ENCODE results near the gene KRTAP10-1.
"Not testable (repeated sequence)": the region's sequence is repeated elsewhere in the genome, so short reads cannot be mapped to it uniquely, and the experiment has no call there.

Gene KRTAP10-1

DNA sequence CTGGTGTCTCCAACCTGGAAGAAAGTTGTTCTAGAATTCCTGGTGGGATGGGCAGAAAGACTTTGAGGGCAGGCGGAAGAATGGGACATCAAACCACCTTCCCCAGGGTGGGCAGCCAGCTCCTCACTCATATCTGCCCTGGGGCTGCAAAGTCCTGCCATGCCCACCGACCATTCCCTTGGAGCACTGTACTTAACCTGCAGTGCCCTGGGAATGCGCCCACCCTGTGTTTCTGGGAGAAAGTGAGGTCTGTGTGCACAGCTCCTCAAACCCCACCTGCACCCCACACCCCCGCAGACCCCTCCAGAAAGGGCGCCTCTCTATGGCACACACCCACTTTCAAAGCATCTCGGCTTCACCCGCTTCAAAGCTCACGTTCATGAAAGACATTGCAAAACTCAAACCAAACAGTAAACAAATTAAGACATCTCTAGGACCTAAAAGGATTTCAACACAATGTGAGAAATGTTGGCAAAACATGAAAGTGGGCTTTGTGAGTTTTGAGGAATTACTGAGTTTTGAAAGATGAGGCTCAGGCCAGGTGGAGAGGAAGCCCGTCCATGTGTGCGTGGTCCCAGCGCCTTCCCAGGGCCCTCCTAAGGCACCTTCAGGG is 25.1 kb downstream of the KRTAP10-1 start:
- no peak for DNase-seq

DNA sequence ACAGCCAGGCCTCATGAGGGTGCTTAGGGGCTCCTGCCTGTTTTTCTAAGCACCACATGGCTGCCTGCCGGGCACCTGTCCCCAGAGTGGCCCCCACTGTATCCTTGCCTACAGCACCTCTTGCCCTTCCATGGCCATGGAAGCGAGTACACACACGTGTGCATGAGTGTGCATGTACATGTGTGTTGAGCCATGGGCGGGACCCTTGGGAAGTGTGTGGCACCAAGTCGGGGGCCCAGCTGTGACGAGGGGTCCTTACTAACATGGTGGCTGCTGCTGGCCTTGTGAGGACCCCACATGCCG is 25.8 kb downstream of the KRTAP10-1 start:
- no peak for DNase-seq

DNA sequence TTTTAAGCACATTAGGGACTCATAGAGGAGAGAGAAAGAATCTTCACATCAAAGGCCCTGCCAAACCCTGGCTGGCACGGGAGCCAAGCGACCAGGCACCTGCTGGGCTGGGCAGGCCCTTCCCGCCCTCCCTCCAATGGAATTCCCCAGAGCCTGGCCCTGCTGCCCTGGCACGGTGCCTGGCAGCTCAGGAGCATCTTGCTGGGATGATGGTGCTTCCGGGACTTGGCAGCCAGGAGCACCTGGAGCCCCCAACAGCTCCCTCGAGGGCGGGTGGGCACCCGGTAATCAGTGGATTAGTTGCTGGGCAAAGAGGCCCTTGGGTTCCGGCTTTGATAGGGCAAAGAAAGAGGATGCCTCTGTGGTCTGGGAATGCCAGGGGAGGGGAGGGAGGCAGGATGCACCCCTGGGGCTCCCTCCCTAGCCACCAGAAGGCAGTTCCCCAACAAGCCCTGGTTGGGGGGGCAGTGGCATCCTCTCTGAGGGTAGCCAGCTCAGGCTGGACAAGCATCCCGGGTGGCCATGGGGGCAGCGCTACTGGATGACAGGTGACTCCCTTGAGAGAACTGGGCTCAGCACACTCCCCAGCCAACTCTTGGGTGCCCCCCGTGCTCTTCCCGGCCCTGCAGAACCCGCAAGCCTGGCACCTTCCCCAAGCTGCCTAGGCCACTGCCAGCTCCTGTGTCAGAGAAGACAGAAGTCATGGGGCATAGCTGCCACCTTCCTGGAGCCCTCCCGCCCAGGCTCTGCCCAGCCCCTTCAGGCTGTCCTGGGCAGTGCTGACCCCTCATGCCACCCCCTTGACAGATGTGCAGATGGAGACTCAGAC is 26.4 kb downstream of the KRTAP10-1 start:
- no peak for DNase-seq

DNA sequence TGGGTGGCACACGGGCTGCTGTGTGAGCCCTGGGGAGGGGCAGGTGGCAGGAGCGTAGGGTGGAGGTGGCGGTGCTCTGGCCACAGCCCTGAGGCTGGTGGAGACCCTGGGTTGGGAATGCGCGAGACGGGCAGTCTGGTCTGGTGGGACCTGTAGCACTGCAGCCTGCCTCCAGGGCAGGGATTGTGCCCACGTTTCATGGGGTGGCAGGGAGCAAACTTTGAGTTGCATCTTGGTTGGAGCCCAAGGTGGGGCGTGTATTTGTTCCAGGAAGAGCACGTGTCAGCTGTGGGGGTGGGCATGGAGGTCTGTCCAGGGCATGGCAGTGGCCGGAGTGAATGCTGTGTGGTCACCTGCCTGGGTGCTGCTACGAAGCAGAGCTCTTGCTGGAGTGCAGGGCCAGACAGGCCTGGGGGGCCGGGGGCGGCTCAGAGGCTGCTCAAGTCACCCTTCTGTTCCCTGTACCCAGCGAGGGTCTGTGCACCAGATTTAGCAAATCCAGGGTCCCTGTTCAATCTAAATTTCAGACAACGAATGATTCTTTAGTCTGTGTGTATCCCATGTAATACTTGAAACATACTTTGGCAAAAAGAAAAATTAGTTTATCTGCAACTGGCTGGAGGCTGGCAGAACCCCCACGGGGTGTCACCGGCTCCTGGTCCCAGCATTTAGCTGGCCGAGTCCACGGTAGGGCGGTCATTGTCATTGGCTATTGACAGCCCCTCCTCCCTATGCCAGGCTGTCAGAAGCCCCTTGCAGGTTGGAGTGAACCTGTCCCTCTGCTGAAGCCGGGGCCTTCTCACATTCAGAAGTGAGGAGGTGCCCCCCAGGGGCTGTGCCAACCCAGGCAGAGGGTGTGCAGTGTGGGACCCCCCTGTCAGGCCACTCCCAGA is 27.3 kb downstream of the KRTAP10-1 start:
- DNase-seq: no peak

DNA sequence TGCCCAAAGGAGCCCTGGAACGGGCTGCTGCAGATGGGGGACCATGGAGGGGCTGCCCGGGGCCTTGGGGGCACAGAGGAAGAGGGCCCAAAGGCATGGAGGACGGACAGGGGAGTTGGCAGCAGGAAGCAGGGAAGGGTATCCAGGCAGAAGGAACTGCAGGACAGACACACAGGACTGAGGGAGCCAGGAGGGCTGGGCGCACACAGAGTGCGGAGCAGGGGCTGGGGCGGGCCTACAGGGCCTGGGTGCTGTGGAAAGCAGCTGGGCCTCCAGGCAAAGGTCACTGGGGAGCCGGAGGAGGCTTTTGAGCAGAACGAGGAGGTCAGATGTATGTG is 28.1 kb downstream of the KRTAP10-1 start:
- no peak for DNase-seq

DNA sequence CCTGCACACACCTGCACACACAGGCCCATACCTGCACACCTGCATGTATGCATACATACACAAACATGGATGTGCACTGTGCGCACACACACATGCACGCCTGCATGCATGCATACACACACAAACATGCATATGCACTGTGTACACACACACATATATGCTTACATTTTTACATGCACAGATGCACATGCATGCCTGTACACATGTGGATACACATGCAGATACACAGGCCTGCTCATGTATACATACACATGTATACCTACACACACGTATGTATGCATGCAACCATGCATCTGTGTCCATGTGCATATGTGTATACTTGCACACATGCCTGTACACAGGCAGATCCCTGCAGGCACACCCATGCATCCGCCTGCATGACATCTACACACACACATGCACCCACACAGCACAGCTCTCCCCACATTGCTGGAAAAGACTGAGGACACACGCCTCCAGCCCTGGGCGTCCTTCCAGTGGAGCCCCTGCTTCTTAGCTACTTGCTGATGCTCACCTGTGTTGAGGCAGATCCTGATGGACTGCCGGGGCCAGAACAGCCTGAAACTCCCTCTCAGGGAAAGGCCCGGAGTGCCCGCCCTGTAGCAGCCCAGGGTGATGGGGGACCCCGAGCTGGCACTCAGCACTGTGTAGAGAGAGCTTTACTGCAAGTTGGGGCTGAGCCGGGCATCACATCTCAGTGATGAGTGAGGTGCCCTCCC is 28.6 kb downstream of the KRTAP10-1 start:
- no peak for DNase-seq

DNA sequence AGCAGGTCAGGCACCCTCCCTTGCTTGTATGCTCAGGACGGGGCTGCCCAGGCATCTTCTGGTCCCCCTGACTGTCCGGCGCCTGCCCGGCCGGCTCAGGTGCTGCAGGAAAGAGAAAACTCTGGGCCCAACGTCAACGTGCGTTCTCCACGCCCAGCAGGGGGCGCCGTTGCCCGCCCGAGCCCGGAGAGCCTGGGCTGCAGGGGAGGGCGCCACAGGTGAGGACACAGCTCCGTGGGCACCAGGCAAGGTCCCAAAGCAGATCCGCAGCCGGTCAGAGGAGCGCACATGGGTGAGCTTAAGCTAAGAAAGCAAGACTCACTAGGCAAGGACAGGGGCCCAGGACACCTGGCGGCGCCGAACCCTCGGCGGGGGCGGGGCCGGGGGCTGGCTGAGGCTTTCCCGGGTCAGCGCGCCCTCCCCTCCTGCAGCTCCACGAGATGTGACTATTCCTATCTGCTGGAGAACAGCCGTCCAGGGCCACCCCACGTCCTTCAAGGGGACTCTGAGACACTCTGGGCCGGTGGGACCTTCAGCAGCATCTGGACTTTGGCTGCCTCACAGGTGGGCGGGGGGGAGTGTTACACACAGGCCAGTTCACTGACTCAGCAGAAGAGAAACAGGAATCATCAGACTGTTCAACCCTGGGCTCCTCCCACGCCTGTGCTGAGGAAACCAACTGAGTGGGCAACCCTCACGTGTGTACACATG is 29.3 kb downstream of the KRTAP10-1 start:
- DNase-seq: peak; percentile 61

DNA sequence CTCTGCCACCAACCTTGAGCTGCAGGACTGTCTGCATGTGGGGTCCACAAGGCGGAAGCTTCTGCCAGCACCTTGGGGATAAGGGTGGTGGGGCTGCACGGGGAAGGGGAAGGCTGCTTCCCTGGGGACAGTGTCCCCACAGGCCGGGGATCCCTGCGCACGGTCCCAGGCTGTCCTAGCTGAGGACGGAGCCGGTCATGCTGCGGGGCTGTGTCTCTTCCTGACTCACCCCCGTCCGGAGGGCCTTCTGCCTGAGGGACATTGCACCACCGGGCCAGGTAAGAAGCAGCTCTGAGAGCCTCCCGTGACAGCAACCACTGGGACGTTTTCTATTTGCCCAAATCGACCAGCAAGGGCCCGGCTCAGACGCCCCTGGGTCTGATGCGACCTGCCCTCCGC is 29.9 kb downstream of the KRTAP10-1 start:
- no peak for DNase-seq

DNA sequence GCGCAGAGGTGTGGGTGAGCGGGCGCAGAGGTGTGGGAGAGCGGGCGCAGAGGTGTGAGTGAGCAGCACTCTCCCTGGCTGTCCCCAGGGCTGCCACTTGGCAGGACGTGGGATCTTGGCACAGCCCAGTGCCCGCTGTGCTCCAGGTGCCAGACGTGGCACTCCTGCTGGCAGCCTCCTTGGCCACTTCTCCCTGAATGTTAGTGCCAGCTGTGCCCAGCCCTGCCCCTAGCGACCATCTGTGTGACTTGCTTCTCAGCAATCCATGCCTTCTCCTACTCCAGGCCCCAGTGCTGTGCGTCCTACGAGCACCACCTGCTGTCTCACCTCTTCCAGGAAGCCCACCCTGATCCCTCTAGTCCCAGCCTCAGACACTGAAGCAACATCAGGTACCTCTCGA is 30.5 kb downstream of the KRTAP10-1 start:
- DNase-seq: no peak

DNA sequence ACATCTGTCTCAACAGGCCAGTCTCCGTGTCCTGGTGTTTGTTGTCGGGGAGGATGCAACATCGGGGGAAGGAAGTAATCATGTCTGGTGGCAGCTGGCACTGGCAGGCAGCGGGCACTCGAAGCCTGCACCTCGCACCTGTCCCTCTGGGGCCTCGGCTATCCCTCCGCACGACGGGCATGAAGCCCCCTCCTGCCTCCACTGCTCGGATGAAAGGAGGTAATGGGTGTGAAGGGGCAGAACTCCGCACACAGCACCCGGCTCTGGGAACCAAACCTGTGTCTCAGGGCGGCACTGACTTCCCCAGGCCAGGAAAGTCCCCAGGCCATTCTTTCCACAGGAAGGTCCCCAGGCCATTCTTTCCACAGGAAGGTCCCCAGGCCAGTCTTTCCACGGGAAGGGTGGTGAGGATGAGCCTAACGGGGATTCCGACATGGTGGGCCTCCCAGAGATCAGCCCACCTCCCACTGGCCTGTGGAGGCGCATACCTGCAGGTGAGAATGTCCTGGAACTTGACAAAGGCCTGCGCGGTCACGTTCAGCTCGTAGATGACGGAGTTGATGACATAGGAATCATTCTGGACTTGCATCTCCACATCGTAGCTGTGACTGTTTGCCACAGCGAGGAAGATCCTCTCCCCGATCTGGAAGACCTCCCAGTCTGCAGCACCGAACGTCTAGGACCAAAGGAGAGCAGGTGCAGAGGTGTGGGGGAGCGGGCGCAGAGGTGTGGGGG is 31.1 kb downstream of the KRTAP10-1 start:
- DNase-seq: no peak

DNA sequence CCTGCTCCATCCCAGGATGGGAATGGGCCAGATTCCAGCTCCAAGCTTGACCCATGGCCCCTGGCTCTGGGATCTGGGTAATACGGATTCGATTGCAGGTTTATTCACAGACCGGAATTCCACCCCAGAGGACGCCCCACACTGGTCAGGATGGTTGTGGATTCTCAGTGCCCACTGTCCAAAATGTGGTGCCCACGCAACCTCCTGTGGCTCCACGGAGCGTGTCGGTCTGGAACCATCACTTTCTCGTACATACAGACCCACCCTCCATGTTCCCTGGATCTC is 31.6 kb downstream of the KRTAP10-1 start:
- DNase-seq: no peak

DNA sequence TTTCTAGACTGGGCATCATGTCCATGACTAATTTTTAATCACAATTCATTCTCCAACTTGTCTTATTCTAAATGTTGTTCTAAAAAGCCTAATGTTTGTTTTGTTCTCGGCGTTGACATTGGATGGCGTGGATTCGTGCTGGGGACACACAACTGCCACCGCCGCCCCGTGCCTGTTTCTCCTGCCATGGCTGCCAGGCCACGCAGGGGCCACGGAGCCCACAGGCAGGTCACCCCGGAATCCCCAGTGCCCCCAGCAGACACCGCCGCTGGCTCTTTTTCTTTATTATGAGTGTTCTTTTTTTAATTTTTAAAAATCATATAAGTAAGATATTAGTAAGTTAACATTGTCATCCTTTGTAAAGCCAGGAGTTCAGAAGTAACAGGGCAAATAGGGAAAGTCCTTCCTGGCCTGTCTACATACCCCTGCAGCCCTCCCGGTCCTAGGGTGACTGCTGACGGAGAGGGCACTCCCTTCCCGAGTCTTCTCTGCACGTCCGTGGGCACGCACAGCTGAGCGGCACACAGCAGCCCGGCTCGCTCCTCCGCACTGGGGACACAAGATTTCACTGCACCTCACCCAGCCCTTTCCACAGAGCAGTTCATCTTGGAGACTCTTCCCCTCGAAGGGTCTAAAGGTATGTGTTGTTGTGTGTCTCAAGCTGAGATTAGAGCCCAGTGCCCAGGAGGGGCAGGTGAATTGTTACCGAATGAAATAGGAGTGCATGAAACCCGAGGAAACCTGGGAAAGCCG is 32.1 kb downstream of the KRTAP10-1 start:
- DNase-seq: no peak

DNA sequence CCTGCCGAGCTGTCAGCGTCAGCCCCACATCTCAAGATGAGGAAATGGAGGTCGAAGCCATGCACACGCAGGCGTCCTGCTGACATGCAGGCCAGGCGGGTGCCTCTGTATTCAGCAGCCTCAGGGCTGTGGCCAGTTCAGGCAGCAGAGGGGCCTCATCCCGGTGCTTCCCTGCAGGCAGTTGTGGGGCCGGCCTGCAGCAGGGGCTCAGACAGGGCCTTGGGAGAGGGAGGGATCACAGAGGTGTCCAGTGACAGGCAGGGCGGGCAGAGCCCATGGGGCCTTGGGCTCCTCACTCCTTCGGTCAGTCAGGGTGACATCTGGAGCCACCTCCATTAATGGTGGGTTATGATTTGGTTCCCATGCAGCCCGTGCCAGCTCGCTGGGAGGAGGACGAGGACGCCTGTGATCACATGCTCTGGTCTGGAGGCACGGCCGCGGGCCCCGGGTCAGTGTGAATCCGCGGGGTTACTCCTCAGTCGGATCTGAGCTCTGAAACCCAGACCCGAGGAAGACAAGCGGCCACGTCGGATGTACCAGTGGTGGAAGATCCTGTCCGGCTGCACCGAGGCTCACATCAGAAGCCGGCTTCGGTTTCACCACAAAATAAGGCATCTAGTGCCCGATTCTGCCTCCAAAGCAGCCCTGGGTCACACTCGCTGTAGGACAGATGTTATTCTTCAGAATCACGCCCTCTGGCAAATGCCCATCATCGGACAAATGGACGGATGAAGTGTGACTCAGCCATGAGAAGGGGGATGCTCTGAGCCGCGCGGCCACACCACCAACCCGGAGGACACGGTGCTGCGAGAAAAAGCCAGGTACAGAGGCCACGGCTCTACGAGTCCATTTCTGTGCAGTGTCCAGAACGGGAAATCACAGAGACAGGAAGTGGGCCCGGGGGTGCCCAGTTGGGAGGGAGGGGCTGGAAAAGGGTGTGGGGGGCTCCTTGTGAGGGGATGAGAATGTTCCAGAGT is 33.4 kb downstream of the KRTAP10-1 start:
- DNase-seq: no peak

DNA sequence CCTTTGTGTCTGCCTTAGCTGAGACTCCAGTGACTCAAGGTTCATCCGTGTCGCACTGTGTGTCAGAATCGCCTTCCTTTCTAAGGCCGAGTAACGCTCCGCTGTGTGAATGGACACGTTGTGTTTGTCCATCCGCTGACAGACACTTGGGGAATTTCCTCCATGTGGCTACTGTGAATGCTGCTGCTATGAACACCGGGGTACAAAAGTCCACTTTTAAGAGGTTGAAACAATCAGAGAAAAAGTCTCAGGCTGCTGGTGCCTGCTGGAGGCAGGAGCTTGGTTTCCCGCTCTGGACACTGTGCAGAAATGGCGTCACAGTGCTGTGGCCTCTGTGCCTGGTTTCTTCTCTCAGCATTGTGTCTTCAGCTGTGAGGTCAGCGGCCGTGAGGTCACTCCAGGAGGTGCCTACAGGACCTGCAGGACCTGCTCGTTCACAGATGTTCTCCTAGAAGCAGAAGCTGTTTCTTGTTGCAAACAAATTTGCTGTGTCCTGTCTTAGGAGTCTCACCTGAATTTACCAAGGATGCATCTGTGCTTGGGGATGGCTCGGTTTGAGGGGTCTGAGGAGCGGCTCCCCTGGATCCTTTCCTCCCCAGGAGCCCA is 34.2 kb downstream of the KRTAP10-1 start:
- no peak for DNase-seq

DNA sequence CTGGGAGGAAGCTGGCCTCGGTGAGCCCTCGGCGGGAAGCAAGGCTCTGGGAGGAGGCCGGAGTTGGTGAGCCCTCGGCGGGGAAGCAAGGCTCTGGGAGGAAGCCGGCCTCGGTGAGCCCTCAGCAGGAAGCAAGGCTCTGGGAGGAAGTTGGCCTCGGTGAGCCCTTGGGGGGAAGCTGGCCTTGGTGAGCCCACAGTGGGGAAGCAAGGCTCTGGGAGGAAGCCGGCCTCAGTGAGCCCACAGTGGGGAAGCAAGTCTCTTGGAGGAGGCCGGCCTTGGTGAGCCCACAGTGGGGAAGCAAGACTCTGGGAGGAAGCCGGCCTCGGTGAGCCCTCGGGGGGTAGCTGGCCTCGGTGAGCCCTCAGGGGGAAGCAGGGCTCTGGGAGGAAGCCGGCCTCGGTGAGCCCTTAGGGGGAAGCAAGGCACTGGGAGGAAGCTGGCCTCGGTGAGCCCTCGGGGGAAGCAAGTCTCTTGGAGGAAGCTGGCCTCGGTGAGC is 36.0 kb downstream of the KRTAP10-1 start:
- no peak for DNase-seq

DNA sequence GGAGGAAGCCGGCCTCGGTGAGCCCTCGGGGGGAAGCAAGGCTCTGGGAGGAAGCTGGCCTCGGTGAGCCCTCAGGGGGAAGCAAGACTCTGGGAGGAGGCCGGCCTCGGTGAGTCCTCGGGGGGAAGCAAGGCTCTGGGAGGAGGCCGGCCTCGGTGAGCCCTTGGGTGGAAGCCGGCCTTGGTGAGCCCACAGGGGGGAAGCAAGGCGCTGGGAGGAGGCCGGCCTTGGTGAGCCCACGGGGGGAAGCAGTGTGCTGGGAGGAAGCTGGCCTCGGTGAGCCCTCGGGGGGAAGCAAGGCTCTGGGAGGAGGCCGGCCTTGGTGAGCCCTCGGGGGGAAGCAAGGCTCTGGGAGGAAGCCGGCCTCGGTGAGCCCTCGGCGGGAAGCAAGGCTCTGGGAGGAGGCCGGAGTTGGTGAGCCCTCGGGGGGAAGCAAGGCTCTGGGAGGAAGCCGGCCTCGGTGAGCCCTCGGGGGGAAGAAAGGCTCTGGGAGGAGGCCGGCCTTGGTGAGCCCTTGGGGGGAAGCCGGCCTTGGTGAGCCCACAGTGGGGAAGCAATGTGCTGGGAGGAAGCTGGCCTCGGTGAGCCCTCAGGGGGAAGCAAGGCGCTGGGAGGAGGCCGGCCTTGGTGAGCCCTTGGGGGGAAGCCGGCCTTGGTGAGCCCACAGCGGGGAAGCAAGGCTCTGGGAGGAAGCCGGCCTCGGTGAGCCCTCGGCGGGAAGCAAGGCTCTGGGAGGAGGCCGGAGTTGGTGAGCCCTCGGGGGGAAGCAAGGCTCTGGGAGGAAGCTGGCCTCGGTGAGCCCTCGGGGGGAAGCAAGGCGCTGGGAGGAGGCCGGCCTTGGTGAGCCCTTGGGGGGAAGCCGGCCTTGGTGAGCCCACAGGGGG is 36.7 kb downstream of the KRTAP10-1 start:
- DNase-seq: not testable (repeated sequence)

DNA sequence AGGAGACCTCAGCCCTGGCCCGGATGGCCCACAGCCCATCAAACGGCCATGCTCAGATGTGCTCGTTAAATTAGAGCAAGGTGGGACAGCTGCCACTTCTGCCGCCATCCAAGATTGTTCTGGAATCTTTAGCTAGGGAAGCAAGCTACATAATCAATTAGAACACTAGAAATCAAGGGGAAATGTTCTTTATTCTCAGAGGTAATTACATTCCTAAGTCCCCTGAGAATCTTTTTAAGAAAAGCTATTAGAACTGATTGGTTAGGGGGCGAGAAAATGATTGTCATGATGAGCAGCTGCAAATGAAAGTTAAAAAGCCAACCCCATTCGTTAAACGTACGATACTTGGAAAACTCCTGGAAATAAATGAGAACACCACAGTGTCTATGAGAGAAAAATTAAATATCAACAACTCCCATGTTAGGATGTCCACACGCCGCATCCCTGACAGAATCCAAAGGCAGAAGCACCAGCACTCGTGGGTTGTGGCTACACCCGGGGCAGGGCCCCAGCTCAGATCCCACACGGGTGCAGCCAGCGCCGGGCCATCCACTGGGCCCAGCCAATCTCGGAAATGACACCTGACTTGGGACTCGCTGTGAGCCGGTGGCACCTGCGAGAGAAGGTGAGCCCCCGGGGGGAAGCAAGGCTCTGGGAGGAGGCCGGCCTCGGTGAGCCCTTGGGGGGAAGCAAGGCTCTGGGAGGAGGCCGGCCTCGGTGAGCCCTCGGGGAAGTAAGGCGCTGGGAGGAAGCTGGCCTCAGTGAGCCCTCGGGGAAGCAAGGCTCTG is 37.6 kb downstream of the KRTAP10-1 start:
- no peak for DNase-seq

DNA sequence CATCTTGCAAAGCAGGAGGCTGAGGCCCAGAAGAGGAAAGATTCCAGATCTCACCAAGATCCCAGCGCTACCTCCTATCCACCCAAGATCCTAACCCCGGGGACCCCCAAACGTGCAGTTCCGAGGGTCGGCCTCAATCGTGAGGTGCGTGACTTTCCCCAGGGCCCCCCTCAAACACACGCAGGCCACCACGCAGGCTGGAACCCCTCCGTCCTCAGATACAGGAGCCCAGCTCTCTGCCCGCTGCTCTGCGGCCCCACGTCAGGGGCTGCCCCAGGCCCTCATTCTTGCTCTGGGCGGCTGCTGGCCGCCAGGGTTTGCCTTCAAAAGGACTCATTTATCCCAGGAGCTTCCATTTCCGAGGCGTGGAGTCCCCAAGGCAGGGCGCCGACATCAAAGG is 39.9 kb downstream of the KRTAP10-1 start:
- no peak for DNase-seq

All from right forelimb (tissue), 1 donor.